Esophagus squamous epithelium (tissue), 5 donors: ENCODE results near the gene NLN. TPM values are rescaled to one million over a fixed set of nuclear protein-coding genes. Genes with fewer than 3 reads are reported as not detected.

Experiments used
- DNase-seq: peaks from one replicate; lab custom pipeline; 2025; lab: John Stamatoyannopoulos, UW
- H3K27ac ChIP-seq, 4 donors: fragments of 200-600 bp; sonication (generic); one replicate each; pipeline ENCODE4 v1.5.1; 2016 to 2019; ENCODE audit warnings: mild to moderate bottlenecking in 1 of 4
- H3K27me3 ChIP-seq, 4 donors: fragments of 200-600 bp; sonication (generic); 1 replicate in 3 of 4; 2 replicates in 1 of 4; pipeline versions ENCODE4 v1.5.1 to v1.6.0; 2017 to 2021; ENCODE audit warnings: antibody characterized with exemption in 1 of 4
- H3K36me3 ChIP-seq, 3 donors: fragments of 200-600 bp; sonication (generic); one replicate each; pipeline ENCODE4 v1.5.1; 2016 to 2019
- H3K4me1 ChIP-seq, 3 donors: fragments of 200-600 bp; sonication (generic); one replicate each; pipeline ENCODE4 v1.5.1; 2017 to 2019
- H3K4me3 ChIP-seq, 4 donors: fragments of 200-600 bp; sonication (generic); 1 replicate in 3 of 4; 2 replicates in 1 of 4; pipeline ENCODE4 v1.5.1; 2016 to 2019; ENCODE audit warnings: mild to moderate bottlenecking in 2 of 4, moderate library complexity in 1 of 4
- H3K9me3 ChIP-seq, 3 donors: fragments of 200-600 bp; sonication (generic); one replicate each; pipeline ENCODE4 v1.5.1; 2016 to 2019
- CTCF ChIP-seq, 6 experiments: fragments of 450-650 bp in 4 of 6; fragments of 200-600 bp in 2 of 6; sonication (generic) in 2 of 6; IDR thresholded peaks; one replicate each; pipeline ENCODE4 v1.5.1; 2016 to 2019; ENCODE audit warnings: antibody characterized with exemption in 6 of 6, mild to moderate bottlenecking in 4 of 6, moderate library complexity in 4 of 6
- POLR2A ChIP-seq, 4 donors: fragments of 450-650 bp; IDR thresholded peaks; one replicate each; pipeline ENCODE4 v1.6.1; 2017; ENCODE audit warnings: antibody characterized with exemption in 4 of 4, mild to moderate bottlenecking in 4 of 4, moderate library complexity in 3 of 4
- WGBS, 2 donors: methylation state at CpG; one replicate each; pipeline ENCODE4 v1.1.5; 2018; 5-methylcytosine and 5-hydroxymethylcytosine counted together
- intact Hi-C: fragments of 100-400 bp; cut with DNase I; formaldehyde crosslinking; loops from one replicate; pipeline ENCODE4 v1.15.0; 2022
- total RNA-seq, 4 donors: library from RNA; depleted of rRNA; stranded (reverse); fragments of >200 nt; gene quantifications; one replicate each; pipeline ENCODE4 v1.1.0, GENCODE V29; 2016
- donor health status: DM: yes; HTN: yes; CAD: no.

Gene NLN
- total RNA-seq, 4 donors from 2014 or later = 4.9 to 22.1 (median 19.2) TPM

GRCh38 chr5:65738305-65738704 is 16.3 kb downstream of the NLN start:
- H3K9me3 ChIP-seq = no peaks in the 10 kb centered on the region
- DNase-seq = no peak
- H3K4me3 ChIP-seq = no peak overlapping the region
- WGBS, 2 donors = 68 to 76% methylated on average over 4 of the region's 4 CpGs
- no peak for TF ChIP-seq POLR2A (IDR thresholded peaks at IDR 0.05)
- TF ChIP-seq CTCF (IDR thresholded peaks at IDR 0.05) = no peak
- no peaks in the 10 kb centered on the region for H3K4me1 ChIP-seq
- no peaks in the 10 kb centered on the region for H3K27me3 ChIP-seq
- H3K27ac ChIP-seq = no peak overlapping the region
- intact Hi-C loops = no loop called here
- no peaks in the 10 kb centered on the region for H3K36me3 ChIP-seq

- Histone ChIP-seq H3K36me3 (no peaks in the 10 kb centered on the region), H3K4me3 (no peak overlapping the region), H3K4me1 (no peaks in the 10 kb centered on the region), H3K27ac (no peak overlapping the region), H3K9me3 (no peaks in the 10 kb centered on the region), H3K27me3 (no peaks in the 10 kb centered on the region)
- intact Hi-C loops = no loop called here
- DNase-seq = no peak
- no peak for TF ChIP-seq POLR2A (IDR thresholded peaks at IDR 0.05)
- TF ChIP-seq CTCF (IDR thresholded peaks at IDR 0.05) = no peak
These were observed 17.2 kb downstream of the NLN start for GRCh38 chr5:65739162-65739561.

- H3K27me3 ChIP-seq = no peaks in the 10 kb centered on the region
- DNase-seq = no peak
- H3K9me3 ChIP-seq = no peaks in the 10 kb centered on the region
- no peaks in the 10 kb centered on the region for H3K36me3 ChIP-seq
- WGBS, 2 donors = 25 to 32% methylated on average over 4 of the region's 4 CpGs
- no peak overlapping the region for H3K27ac ChIP-seq
- intact Hi-C loops = no loop called here
- H3K4me1 ChIP-seq = no peaks in the 10 kb centered on the region
- TF ChIP-seq POLR2A (IDR thresholded peaks at IDR 0.05) (no peak), CTCF (IDR thresholded peaks at IDR 0.05) (peak in 5 of 6 experiments; percentile 30 to 73 (median 43))
- H3K4me3 ChIP-seq = no peak overlapping the region
These were observed 20.7 kb downstream of the NLN start for GRCh38 chr5:65742565-65743231.

- no peaks in the 10 kb centered on the region for H3K36me3 ChIP-seq
- no peaks in the 10 kb centered on the region for H3K4me1 ChIP-seq
- H3K27me3 ChIP-seq = no peaks in the 10 kb centered on the region
- intact Hi-C loops = no loop called here
- no peak overlapping the region for H3K27ac ChIP-seq
- no peaks in the 10 kb centered on the region for H3K9me3 ChIP-seq
- 87 to 95% methylated on average over 1 of the region's 1 CpG for WGBS, 2 donors
- no peak overlapping the region for H3K4me3 ChIP-seq
- DNase-seq = no peak
- TF ChIP-seq CTCF (IDR thresholded peaks at IDR 0.05) (no peak), POLR2A (IDR thresholded peaks at IDR 0.05) (no peak)
These were observed 27.3 kb downstream of the NLN start for GRCh38 chr5:65749221-65749844.

GRCh38 chr5:65749956-65750355 is 28.0 kb downstream of the NLN start:
- H3K27ac ChIP-seq = no peak overlapping the region
- 90 to 91% methylated on average over 5 of the region's 5 CpGs for WGBS, 2 donors
- no peaks in the 10 kb centered on the region for H3K9me3 ChIP-seq
- no peak overlapping the region for H3K4me3 ChIP-seq
- no peaks in the 10 kb centered on the region for H3K36me3 ChIP-seq
- no peak for DNase-seq
- no peaks in the 10 kb centered on the region for H3K27me3 ChIP-seq
- TF ChIP-seq CTCF (IDR thresholded peaks at IDR 0.05) (no peak), POLR2A (IDR thresholded peaks at IDR 0.05) (no peak)
- no peaks in the 10 kb centered on the region for H3K4me1 ChIP-seq
- intact Hi-C loops = no loop called here
